Lower leg skin (tissue), 3 donors: ENCODE measurements around the gene WDR19.

Source experiments
- POLR2A ChIP-seq, 2 donors: fragments of 450-650 bp; IDR thresholded peaks; one replicate each; pipeline ENCODE4 v1.6.1; 2016 to 2017; ENCODE audit warnings: antibody characterized with exemption in 2 of 2, mild to moderate bottlenecking in 1 of 2, moderate library complexity in 1 of 2
- TF ChIP-seq, protein P1 (sequence below), 3 donors: fragments of 450-650 bp; IDR thresholded peaks; one replicate each; pipeline ENCODE4 v1.5.1; 2016; ENCODE audit warnings: antibody characterized with exemption in 3 of 3, mild to moderate bottlenecking in 3 of 3, moderate library complexity in 2 of 3

DNA sequence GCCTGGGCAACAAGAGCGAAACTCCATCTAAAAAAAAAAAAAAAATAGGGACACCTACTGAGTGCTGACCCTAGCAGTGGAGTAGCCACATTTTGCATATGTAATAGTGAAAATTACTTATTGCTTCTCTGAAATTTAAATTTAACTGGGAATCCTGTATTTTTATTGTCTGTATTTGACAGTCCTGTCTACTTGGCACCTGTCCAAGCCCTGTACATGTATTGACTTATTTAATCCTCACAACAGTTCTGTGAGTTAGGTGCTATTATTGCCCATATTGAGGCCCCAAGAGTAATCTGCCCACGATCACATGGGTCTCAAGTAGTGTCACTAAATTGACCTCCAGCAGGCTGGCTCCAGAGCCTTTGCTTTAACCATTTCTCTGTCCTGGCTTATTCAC lies 81.6 kb downstream of the WDR19 start:
- TF ChIP-seq POLR2A (IDR thresholded peaks at IDR 0.05): no peak
- TF ChIP-seq, protein P1, sequence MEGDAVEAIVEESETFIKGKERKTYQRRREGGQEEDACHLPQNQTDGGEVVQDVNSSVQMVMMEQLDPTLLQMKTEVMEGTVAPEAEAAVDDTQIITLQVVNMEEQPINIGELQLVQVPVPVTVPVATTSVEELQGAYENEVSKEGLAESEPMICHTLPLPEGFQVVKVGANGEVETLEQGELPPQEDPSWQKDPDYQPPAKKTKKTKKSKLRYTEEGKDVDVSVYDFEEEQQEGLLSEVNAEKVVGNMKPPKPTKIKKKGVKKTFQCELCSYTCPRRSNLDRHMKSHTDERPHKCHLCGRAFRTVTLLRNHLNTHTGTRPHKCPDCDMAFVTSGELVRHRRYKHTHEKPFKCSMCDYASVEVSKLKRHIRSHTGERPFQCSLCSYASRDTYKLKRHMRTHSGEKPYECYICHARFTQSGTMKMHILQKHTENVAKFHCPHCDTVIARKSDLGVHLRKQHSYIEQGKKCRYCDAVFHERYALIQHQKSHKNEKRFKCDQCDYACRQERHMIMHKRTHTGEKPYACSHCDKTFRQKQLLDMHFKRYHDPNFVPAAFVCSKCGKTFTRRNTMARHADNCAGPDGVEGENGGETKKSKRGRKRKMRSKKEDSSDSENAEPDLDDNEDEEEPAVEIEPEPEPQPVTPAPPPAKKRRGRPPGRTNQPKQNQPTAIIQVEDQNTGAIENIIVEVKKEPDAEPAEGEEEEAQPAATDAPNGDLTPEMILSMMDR (IDR thresholded peaks at IDR 0.05): no peak
